ENCODE measurements around the gene MIDN. TPM values are rescaled to one million over a fixed set of nuclear protein-coding genes. Genes with fewer than 3 reads are reported as not detected.
A peak's percentile ranks its signal among the peaks of the same experiment; 100 is the strongest.

The MIDN gene
- total and polyA plus RNA-seq, 2 donors (not counting 3 experiments of a cell fraction or from before 2014, with no cell fraction given), result 20.0 to 85.9 TPM

DNA sequence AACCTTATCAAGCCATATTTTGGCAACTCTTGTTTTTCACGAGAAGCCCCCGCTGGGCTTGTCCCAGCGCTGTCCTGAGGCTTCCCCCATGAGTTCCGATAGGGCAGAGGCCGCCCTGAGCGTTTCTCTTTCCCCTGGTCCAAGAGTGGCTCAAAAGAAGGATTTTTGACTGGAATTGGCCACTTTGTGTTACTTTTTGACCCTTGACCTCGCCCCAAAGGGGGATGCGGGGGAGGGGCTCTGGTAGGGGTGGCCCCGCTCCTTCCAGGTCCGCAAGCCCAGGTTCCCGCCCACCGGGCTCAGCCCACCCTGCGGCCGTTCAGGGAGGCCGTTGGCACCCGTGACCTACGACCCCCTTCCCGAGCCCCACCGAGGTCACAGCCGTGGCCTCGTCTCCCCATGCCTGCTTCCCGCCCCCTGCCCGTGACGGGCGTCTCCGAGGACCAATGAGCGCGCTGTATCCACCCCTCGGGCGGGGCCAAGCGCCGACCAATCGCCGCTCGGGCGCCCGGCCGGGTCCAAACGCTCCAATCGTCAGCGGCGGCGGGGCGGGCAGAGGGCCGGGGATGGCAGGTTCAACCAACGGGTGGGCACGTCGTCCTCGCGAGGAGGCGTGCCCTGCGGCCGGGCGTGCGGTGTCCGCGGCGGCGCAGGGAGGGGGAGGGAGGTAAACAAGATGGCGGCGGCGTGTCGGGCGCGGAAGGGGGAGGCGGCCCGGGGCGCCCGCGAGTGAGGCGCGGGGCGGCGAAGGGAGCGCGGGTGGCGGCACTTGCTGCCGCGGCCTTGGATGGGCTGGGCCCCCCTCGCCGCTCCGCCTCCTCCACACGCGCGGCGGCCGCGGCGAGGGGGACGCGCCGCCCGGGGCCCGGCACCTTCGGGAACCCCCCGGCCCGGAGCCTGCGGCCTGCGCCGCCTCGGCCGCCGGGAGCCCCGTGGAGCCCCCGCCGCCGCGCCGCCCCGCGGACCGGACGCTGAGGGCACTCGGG lies 43.0 kb upstream of the MIDN start, which contains the start of gene STK11:
STK11 (plus strand) TSS at position 665 of the 986 bp plus-strand sequence. CDS start 1,136 bp downstream, outside the sequence.
- H3K9ac ChIP-seq (replicated peaks; ENCODE audit: extremely low read depth, insufficient read depth, low read length), result peak within 1 kb of the TSS; percentile 79
- no peaks in the 10 kb centered on the region for H3K27me3 ChIP-seq (ENCODE audit: control insufficient read depth in 2 of 2, insufficient read depth in 2 of 2, low read length in 2 of 2)
- peak; percentile 97 for DNase-seq (ENCODE audit: low read depth, low spot score)
- BruUV-seq (replicated peaks), result no TSS peak
- H3K79me2 ChIP-seq (ENCODE audit: control insufficient read depth, insufficient read depth, low read length), result peaks cover 42% of the 10 kb centered on the region
- peaks cover 0 to 4% of the 10 kb centered on the region in 2 experiments for H3K36me3 ChIP-seq (ENCODE audit: control insufficient read depth in 2 of 2, extremely low read depth in 1 of 2, insufficient read depth in 2 of 2, low read length in 2 of 2)
- POLR2A ChIA-PET, result no interaction called here
- peak within 1 kb of the TSS; percentile 35 for H3K27ac ChIP-seq (ENCODE audit: insufficient read depth, low read depth, low read length)
- dilution Hi-C loops (cut with MboI; ENCODE audit: extremely low pct_ligation_motif_present, low sequenced_read_pairs), result no loop called here
- H2AFZ ChIP-seq (ENCODE audit: low read depth, low read length), result peak within 1 kb of the TSS; percentile 69
- FAIRE-seq, result peak; percentile 97
- peak within 1 kb of the TSS; percentile 76 to 88 (median 86) for H3K4me3 ChIP-seq (replicated peaks in 1 of 3; ENCODE audit: insufficient read depth in 1 of 3, low read depth in 1 of 3, low read length in 3 of 3)
- no peaks in the 10 kb centered on the region for H3K9me3 ChIP-seq (replicated peaks; ENCODE audit: control insufficient read depth, insufficient read depth, low read length)
- intact Hi-C loops (cut with micrococcal nuclease), result loop anchor here (1.0 kb wide), 1 partner anchor 104 kb away; no protein-coding TSS in a partner anchor
- CTCF ChIA-PET, result interaction anchor here (1.0 kb wide), 1 partner anchor 10 kb away, joined by 4 read pairs; no protein-coding TSS in a partner anchor
- TF ChIP-seq POLR2AphosphoS5 (IDR thresholded peaks at IDR 0.05; ENCODE audit: insufficient read depth, low read depth, low read length) (peak; percentile 79), POLR2A (IDR thresholded peaks at IDR 0.05; ENCODE audit: low read depth, low read length) (peak; percentile 64), FOS (IDR thresholded peaks at IDR 0.05; ENCODE audit: borderline replicate concordance, insufficient read depth, low read length) (no peak)
- H3K4me1 ChIP-seq (ENCODE audit: control insufficient read depth, extremely low read depth, insufficient read depth, low read length), result peaks cover 22% of the 10 kb centered on the region
- H3K4me2 ChIP-seq (ENCODE audit: insufficient read depth, low read length), result peak within 1 kb of the TSS; percentile 77
- H3K9me1 ChIP-seq (replicated peaks; ENCODE audit: control insufficient read depth, extremely low read depth, insufficient read depth, low read length), result no peaks in the 10 kb centered on the region
- H4K20me1 ChIP-seq (replicated peaks; ENCODE audit: control insufficient read depth, extremely low read depth, insufficient read depth, low read length), result no peaks in the 10 kb centered on the region

DNA sequence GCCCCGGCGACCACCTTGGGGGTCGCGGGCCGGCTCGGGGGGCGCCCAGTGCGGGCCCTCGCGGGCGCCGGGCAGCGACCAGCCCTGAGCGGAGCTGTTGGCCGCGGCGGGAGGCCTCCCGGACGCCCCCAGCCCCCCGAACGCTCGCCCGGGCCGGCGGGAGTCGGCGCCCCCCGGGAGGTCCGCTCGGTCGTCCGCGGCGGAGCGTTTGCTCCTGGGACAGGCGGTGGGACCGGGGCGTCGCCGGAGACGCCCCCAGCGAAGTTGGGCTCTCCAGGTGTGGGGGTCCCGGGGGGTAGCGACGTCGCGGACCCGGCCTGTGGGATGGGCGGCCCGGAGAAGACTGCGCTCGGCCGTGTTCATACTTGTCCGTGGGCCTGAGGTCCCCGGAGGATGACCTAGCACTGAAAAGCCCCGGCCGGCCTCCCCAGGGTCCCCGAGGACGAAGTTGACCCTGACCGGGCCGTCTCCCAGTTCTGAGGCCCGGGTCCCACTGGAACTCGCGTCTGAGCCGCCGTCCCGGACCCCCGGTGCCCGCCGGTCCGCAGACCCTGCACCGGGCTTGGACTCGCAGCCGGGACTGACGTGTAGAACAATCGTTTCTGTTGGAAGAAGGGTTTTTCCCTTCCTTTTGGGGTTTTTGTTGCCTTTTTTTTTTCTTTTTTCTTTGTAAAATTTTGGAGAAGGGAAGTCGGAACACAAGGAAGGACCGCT lies 42.1 kb upstream of the MIDN start:
- DNase-seq (ENCODE audit: low read depth, low spot score) (no peak), FAIRE-seq (no peak)
- H3K9me3 ChIP-seq (replicated peaks; ENCODE audit: control insufficient read depth, insufficient read depth, low read length), result no peaks in the 10 kb centered on the region
- no TSS peak for BruUV-seq (replicated peaks)
- peaks cover 22% of the 10 kb centered on the region for H3K4me1 ChIP-seq (ENCODE audit: control insufficient read depth, extremely low read depth, insufficient read depth, low read length)
- H3K79me2 ChIP-seq (ENCODE audit: control insufficient read depth, insufficient read depth, low read length), result peaks cover 50% of the 10 kb centered on the region
- peak overlapping the region; percentile 77 for H3K4me2 ChIP-seq (ENCODE audit: insufficient read depth, low read length)
- peak overlapping the region; percentile 35 for H3K27ac ChIP-seq (ENCODE audit: insufficient read depth, low read depth, low read length)
- H4K20me1 ChIP-seq (replicated peaks; ENCODE audit: control insufficient read depth, extremely low read depth, insufficient read depth, low read length), result no peaks in the 10 kb centered on the region
- no peaks in the 10 kb centered on the region for H3K9me1 ChIP-seq (replicated peaks; ENCODE audit: control insufficient read depth, extremely low read depth, insufficient read depth, low read length)
- peaks cover 0 to 4% of the 10 kb centered on the region in 2 experiments for H3K36me3 ChIP-seq (ENCODE audit: control insufficient read depth in 2 of 2, extremely low read depth in 1 of 2, insufficient read depth in 2 of 2, low read length in 2 of 2)
- intact Hi-C loops (cut with micrococcal nuclease), result no loop called here
- TF ChIP-seq JUN (IDR thresholded peaks at IDR 0.05; ENCODE audit: borderline replicate concordance, insufficient read depth, insufficient read length, low read depth) (no peak), GATA2 (IDR thresholded peaks at IDR 0.05; ENCODE audit: insufficient read depth, insufficient read length, low read depth, low read length) (no peak), CTCF (IDR thresholded peaks at IDR 0.05; ENCODE audit: extremely low read depth in 1 of 2, insufficient read depth in 1 of 2, low read depth in 1 of 2, low read length in 2 of 2) (no peak), MAX (IDR thresholded peaks at IDR 0.05; ENCODE audit: insufficient read depth, insufficient read length) (no peak), POLR2AphosphoS5 (IDR thresholded peaks at IDR 0.05; ENCODE audit: insufficient read depth, low read depth, low read length) (no peak), POLR2A (IDR thresholded peaks at IDR 0.05; ENCODE audit: low read depth, low read length) (no peak), EZH2 (IDR thresholded peaks at IDR 0.05; ENCODE audit: borderline replicate concordance, low read depth, low read length, severe bottlenecking) (no peak), MYC (IDR thresholded peaks at IDR 0.05; ENCODE audit: low read depth, low read length) (no peak), FOS (IDR thresholded peaks at IDR 0.05; ENCODE audit: borderline replicate concordance, insufficient read depth, low read length) (no peak)
- no peaks in the 10 kb centered on the region for H3K27me3 ChIP-seq (ENCODE audit: control insufficient read depth in 2 of 2, insufficient read depth in 2 of 2, low read length in 2 of 2)
- CTCF ChIA-PET, result no interaction called here
- peak overlapping the region; percentile 79 for H3K9ac ChIP-seq (replicated peaks; ENCODE audit: extremely low read depth, insufficient read depth, low read length)
- dilution Hi-C loops (cut with MboI; ENCODE audit: extremely low pct_ligation_motif_present, low sequenced_read_pairs), result no loop called here
- H2AFZ ChIP-seq (ENCODE audit: low read depth, low read length), result no peak overlapping the region
- POLR2A ChIA-PET, result no interaction called here
- H3K4me3 ChIP-seq (replicated peaks in 1 of 3; ENCODE audit: insufficient read depth in 1 of 3, low read depth in 1 of 3, low read length in 3 of 3), result peak overlapping the region; percentile 76 to 88 (median 86)

Measured in endothelial cell of umbilical vein (primary cell).